HK-2 (cell line): Measurements from ENCODE around the gene ADAMTS9.

Experiments
- DNase-seq: peaks from one replicate; pipeline ENCODE4 v3.0.0-alpha.2; 2018; ENCODE audit not compliant: unreplicated experiment

The ADAMTS9 gene

DNA sequence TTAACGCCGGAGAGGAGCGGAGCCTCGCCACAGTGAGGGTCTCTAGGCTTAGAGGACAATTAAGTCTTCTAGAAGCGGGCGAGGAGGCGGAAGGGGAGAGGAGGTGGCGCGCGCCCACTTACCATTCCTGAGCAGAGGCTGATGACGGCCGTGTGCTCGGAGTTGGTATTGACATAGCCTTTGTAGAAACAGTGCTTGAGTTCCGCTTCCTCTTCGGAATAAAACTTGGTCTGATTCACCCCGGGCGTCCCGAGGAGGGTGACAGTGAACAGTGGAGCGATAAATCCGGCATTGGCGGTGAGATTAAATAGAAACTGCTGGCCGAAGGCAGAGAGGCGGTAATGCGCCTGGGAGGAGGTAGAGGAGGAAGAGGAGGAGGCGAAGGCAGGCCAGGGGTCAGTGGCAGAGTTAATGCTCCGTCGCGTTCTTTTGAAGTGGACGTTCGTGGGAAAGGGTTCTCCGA is 1.3 kb downstream of the ADAMTS9 start:
- peak; percentile 74 for DNase-seq

DNA sequence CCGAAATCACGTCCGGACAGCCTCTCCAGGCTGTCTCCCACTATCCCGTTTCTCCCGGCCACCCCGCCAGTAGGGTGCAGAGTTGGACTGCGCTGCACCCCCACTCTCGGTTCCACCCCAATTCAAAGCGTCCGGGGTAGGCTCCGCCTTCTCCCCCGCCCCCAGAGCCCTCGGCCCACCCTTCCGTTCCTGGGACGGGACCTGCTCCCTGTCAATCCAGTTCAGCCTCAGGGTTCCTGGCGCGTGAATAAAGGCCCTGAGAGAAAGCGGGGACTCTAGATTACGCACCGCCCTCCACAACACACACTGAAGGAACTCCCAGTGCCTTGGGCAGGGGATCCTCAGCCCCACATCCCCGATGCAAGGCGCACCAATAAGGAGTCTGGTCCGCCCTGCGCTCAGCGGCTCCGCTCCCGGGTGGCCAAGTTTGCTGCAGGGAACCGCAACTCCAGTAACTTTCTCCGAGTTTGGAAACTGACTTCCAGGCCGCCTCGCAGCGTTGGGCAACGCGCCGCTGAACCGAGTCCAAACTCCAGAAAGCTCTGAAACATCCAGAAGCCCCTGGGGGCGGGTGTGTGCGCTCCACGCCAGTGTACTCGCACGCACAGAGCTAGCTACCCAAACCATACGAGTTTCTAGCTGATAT is 1.9 kb downstream of the ADAMTS9 start:
- DNase-seq = peak; percentile 91

DNA sequence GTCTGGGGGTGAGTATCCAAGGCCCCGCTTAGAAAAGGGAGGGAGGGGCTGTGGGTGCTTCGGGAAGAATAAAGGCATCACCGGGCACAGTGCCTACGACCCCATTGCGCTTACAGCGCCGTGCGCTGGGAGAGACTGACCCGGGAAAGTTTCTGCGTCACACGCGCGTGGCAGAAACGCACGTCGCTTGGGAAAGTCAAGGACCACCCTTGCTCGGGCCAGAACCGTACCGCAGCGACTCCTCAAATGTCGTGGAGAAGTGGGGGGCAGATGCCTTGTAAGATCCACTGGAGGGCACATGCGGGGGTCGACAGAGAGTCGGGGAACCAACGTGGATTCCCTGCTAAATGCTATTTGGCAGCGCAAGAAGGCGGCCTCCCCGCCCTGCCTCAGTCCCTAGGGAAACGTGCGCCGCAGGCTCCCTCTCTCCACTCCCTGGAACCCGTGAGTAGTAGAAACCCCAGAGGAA is 2.4 kb downstream of the ADAMTS9 start:
- no peak for DNase-seq

DNA sequence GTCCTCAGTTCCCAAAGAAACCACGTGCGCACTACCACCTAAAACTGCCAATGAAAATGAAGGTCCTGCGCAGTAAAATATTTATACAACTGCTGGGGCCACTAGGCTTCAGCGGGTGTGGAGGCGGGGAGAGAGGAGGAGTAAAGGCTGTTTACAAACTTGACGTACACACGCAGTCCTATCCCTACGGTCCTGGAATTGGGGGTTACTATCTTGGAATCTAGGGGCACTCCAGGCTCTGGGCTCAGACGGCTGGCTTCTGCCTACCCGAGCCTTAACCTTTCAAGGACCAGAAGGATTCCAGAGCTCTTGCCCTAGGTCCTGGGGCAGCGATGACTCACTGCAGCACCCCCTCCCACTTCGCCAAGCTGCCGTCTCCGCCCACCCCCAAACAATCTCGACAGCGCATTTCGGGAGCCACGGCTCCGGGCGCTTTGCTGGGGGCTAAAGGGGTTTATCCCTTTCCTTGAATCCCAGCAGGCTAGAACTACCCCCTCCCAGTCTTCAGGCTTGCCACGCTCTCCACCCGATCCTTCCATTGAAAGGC is 3.0 kb downstream of the ADAMTS9 start:
- DNase-seq = peak; percentile 61

DNA sequence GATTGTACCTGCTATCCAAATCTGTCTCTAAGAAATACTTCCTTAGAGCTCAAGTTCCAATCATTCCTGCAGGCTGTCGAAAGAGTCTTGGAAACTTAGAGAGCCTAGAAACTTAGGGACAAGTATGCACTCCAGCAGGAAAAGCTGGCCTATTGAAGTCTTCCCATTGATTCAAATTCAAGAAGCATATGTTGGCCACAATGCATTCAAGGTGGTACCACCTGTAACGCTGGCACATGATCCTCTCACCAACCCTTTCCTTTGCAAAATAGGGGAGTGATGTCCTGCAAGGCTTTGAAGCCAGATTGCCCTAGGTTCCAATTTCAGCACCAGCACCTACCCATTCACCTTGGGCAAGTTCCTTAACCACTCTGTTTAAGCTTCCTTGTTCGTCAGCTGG is 6.0 kb downstream of the ADAMTS9 start:
- no peak for DNase-seq

DNA sequence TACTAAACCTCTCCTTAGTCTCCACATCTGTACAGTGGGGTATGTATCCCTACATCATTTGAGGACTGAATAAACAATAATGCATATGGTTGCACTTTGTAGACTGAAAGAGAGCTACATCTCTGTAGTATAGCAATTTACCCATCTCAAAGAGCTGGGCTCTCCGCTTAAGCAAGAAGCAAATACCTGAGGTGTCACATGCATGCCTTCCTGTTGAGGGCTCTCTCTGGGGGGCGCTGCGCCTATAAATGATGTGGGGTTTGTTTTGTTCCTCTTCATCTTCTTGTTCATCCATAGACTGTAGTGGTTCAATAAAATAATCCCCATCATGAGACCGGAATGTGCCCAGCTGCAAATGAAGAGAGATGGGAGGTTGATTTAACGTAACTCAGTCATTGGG is 6.8 kb downstream of the ADAMTS9 start:
- DNase-seq = no peak

DNA sequence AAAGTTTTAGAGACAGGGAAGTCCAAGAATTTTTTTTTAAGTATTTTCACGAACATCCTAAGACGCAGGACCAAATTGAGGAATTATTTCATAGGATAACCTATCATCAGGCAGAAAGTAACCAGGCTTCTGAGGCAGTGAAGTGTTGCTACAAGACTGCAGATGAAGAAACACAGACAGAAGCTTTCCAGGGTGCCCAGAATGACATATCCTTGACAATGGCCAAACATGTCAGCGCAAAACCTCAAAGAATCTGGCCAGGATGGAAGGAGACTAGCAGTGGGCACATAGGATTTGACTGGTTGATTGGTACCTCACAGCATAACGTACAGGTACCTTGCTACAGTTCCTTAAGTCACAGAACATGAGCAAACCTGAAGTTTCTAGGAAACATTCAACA is 7.5 kb downstream of the ADAMTS9 start:
- no peak for DNase-seq

DNA sequence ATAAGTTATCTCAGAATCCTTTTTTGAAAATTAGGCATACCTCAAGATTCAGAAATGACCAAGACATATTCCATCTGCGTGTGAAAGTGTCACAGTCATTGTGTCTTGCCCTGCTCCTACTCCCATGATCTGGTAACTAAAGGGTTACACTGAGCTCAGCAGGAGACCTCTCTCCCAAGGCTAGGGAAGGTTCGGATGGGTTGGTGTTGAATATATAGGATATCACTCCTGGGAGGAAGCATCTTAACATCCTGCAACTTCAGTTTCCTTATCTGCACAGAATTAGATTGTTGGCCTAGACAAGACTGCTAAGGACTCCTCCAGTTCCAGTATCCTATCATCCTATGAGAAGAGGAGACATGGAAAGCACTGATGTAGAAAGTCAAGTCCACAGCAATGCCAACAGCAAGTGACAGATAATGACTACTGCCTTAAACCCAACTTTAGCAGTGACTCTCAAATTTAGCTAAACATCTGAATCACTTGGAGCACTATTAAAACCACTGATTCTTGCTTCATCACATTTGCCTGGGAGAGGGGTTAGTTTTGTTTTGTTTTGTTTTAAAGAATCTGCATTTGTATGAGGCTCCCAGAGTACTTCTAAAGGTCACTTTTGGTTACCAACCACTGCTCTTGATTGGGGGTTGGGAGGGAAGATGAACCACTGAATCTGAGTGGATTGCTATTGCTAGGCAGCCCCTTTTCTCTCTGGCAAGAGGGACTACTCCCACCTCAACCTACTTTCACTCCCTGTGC is 9.7 kb downstream of the ADAMTS9 start:
- DNase-seq = no peak

DNA sequence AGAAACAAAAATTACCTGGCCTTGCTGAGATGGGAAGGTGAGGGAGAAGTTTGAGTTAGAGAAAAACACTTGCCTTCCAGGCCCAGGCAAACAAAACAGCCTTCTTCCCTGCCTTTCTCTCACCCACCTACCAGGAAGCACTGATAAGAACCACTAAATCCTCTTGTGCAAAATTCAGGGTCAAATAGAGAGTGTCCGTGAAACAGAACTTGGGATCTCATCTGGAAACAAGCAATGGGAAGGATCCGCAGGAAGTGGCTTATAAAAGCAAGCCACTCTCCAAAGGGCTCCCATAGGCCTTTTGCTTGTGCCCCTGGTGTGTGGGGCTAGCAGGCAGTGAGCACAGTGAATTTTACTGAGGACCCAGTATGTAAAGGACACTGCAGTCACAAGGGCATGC is 11.0 kb downstream of the ADAMTS9 start:
- DNase-seq = no peak

DNA sequence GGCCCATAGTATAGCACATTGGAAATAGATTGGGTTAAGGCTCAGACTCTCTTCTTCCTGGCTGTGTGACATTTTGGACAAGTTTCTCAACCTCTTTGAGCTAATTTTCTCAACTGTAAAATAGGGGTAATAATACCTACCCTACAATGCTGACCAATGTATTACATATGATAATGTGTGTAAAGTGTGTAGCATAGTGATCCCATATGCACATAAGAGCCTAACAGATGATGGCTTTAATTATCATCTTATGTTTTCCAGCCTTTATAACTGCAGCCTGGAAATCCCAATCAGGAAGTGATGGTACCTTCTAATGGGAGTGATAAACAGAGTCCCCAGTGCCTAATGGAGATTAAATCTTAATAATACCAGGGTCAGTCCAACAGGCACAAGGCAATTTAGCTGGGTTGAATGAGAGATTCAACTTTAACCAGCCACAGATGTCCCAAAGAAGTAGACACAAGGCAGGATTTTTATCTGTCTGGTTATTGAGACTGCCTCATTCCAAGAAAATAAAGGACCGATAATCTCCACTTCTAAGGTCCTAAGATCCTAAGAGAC is 12.0 kb downstream of the ADAMTS9 start:
- DNase-seq = no peak

DNA sequence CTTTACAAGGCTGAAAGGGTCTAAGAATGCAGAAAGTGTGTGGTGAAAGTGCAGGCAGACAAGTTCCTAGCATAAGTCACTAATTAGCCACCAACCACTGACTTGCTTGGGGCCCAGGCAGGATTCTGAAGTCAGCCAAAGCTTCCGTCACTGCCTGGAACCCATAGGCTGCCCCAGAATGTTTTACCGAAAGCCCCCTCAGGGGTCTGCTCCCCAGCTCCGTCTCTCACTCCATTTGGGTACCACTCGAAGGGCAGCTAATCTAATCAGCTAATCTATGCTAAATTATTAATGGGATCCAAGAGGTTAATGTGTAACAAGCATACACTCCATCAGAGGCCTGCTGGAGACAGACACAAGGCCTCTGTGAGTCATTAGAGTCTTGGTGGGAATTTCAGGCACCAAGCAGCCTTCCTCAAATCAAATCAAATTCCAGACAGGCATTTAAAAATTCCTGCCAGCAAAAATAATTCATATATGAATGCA is 13.2 kb downstream of the ADAMTS9 start:
- peak; percentile 66 for DNase-seq

DNA sequence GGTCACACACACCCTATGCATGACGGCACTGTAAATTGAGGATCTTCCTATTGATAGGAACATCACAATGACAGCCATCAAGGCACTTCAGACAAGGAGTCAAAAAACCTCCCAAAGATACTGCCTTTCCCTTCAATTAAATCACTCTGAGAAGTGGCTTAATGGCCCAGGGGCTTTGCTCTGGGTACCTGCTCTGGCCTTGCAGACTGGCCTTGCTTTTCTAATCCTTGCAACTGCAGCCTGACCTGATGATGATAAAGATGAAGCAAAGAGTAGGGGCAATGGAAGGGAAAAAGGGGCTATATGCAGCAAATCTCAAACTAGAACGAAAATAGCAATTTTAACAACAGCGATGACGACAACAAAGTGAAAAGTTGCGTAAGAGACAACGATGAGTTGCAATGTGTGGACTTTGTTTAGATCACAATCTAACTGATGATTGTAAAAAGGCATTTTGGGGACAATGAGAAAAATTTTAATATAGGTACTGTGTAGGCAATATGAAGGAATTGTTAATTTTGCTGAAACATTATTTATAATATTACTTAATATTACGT is 14.6 kb downstream of the ADAMTS9 start:
- no peak for DNase-seq

DNA sequence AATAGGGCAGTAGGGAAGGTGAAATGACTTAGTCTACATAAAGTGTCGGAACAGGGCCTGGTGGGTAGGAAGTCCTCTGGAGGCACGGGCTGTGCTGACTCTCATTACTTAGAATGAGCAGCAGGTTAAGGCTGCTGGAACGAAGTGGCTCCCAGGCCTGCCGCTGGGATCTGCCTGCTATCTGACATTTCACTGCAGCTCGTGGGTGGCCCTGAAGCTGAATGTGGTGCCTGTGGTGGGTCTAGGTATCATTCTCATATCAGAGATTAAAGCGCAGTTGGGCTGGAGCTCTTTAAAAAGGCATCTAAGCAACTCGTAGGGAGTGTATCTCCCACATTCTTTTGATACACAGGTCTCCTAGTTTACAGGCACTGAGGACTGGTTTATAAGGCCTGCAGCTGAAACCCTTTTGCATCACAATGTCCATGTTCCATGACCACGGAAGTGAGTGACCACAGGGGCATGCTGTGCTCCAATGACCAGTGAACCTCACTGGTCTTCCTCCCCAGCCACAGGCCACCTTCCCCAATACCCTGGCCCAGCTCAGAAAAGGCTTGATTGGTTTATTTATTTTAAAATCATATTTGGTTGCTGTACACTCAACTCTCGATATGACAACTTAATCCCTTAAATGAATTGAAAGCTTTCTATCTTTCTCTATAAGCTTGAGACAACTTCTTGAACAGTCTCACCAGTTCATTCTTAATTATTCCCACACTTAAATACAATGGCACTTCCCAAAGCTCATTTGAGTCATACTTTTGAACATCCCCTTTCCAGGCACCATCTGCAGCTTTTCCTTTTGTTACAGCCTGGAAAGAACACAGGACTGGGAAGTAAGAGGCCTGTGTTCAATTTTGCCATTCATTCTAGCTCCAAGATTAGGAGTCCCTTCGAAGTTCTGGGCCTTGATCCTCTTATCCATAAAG is 19.0 kb downstream of the ADAMTS9 start:
- DNase-seq = no peak

DNA sequence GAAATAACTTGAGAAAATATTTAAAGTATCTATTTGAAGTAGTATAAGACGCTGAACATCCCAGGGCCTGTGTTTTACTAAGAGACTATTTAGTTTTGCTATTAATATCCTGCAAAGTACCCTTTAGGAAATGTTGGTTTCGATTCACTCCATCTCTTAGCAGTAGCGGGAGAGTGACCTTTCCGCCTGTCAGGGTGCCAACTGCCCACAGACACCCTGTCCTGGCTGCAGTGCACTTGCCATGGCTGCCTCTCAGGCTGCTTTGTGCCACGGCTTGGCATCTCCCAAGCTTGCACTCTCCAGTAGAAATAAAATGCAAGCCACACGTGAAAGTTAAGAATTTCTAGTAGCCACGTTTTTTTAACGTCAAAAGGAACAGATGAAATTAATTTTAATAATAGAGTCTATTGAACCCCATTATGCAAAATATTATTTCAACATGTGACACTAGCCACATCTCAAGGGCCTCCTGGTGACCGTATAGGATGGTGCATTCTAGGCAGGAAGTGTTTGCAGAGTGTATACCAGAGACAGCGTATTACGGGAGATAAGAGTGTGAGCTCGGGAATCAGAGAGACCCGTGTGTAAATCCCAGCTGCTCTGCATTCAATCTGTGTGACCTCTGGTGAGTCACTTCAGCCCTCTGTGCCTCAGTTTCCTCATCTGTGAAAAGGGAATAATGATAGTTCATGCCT is 19.8 kb downstream of the ADAMTS9 start:
- no peak for DNase-seq

DNA sequence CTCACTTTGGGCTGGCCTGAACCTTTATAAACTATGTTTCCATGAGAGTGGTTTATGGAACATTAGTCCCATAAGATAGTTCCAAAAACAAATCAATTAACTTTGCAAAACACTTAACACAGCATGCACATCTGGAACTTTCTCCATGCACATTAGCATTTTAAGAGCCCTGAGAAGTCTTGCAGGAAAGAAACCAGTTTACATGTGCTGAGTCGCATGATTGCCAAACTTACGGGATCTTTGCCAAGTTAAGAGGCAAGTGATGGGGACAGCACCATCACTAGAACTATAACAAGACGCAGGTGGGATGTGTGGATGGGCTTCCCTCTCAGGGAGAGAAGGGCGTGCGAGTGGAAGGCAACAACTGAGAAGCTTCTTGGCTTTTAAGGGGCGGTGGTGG is 20.7 kb downstream of the ADAMTS9 start:
- no peak for DNase-seq

DNA sequence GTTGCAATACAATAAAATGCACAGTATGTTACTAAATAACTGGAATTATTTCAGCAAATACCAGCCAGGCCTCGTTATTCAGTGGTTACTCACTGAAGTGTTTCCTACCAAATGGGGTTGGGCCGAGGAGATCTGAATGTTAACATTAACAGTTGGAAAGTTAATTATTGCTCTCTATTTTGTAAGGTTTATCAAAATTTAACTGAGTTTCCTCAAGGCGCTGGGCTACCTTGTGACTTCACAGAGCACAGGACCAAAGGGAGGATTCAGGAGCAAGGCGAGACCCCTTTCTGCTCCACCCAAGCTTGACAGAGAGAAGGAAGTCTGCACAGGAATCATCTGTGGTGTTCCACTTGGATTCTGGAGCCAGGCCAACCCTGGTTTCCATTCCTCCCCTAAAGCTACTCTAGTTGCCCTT is 21.6 kb downstream of the ADAMTS9 start:
- peak; percentile 65 for DNase-seq

DNA sequence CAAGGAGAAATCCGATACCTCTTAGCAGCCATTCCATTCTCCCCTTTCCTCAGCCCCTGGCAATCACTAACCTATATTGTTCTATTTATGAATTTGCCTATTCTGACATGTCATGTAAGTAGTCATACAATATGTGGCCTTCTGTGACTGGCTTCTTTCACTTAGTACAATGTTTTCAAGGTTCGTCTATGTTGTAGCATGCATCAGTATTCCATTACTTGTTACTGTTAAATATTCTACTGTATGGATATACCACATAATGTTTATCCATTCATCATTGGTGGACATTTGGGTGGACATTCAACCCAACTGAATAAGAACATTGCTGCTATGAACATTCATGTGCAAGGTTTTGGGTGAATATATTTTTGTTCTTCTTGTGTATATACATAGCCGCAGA is 23.4 kb downstream of the ADAMTS9 start:
- no peak for DNase-seq

DNA sequence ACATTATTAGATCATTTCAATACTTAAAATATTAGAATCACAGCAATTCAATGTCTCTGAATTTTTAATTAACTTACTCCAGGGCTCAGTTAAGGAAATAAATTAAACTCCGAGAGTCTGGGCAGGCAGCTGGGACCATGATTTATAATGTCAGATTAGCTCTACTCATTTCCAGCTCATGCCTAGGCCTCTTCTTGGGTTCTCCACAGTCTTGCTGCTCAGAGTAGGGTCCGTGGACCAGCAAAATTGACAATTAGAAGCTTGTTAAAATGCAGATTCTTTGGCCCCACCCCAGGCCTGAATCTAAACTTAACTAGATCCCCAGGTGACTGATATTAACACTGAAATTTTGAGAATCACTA is 28.2 kb downstream of the ADAMTS9 start:
- DNase-seq = no peak

DNA sequence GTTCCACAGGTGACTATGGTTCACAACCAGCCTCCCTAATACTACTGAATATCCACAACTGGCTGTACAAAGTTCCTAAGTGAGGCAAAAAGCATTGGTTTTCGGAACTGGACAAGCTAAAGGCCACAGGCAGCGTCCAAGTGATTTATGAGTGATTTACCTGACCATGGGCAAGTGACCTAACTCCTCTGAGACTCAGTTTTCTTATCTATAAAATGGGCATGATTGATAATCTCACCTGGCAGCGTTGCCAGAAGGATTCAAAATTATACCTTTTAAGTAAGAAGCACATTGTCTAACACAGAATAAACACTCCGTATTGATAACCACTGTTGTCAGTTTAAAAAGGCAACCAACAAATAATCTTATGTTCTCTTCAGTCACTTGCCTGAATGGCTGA is 29.8 kb downstream of the ADAMTS9 start:
- DNase-seq = no peak

DNA sequence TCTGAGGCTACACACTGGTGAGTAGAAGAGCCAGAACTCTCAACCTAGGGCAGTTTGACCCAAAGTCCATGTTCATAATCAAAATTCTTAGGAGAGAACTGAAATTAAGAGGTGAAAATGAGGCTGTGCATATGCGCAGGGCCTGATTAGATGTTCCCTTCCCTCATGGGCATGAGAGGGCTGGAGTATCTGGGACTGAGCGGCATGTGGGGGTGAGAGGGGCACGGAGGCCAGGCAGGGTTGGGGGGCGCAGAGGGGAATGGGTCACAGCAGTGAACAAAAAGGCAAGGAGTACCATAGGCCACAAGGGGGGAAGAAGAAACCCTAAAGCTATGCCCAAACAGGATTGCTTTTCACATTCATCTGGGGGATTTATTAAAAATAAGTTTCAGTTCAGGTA is 31.3 kb downstream of the ADAMTS9 start:
- DNase-seq = no peak

DNA sequence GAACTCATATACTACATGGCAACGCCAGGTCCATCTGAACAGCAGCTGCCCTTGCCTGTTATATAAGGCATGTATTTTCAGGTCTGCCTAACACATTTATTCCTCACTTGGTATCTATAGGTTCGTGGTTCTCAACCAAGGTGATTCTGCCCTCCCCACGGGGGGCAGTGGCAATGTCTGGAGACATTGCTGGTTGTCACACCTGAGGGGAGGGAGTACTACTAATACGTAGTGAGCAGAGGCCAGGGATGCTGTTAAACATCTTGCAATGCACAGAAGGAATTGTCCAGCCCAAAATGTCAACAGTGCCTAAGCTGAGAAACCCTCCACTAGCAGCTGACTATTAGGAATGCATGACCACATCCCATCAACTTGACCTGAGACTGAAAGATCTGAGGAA is 32.6 kb downstream of the ADAMTS9 start:
- DNase-seq = no peak
